Ammon's horn (tissue), 1 donor: Measurements from ENCODE around the gene FXYD1.
A peak's percentile ranks its signal among the peaks of the same experiment; 100 is the strongest.
"Not testable (repeated sequence)": the region's sequence is repeated elsewhere in the genome, so short reads cannot be mapped to it uniquely, and the experiment has no call there.

Source experiments
- DNase-seq: peaks from one replicate; pipeline ENCODE4 v3.0.0-alpha.2; 2016; ENCODE audit warnings: low spot score

The FXYD1 gene

DNA sequence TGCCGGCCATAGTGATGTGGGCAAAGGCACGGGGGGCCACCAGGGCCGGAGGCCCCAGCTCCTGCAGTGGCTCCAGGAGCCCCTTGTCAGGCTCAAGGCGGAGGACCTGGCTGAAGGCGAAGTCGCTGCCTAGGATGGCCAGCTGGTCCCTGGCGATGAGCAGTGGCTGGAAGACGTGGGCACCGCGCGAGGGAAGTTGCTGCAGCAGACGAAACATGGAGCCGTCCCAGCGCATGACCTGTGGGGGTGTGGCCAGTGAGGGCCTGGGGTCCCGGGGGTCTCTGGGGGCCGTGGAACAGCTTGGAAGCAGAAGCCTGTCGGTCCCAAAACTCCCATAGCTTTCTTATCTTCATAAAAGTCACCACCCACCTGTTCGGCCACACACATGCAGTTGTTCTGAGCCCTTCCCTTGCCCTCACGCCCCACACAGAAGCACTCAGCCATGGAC lies 13.3 kb upstream of the FXYD1 start:
- DNase-seq = no peak

DNA sequence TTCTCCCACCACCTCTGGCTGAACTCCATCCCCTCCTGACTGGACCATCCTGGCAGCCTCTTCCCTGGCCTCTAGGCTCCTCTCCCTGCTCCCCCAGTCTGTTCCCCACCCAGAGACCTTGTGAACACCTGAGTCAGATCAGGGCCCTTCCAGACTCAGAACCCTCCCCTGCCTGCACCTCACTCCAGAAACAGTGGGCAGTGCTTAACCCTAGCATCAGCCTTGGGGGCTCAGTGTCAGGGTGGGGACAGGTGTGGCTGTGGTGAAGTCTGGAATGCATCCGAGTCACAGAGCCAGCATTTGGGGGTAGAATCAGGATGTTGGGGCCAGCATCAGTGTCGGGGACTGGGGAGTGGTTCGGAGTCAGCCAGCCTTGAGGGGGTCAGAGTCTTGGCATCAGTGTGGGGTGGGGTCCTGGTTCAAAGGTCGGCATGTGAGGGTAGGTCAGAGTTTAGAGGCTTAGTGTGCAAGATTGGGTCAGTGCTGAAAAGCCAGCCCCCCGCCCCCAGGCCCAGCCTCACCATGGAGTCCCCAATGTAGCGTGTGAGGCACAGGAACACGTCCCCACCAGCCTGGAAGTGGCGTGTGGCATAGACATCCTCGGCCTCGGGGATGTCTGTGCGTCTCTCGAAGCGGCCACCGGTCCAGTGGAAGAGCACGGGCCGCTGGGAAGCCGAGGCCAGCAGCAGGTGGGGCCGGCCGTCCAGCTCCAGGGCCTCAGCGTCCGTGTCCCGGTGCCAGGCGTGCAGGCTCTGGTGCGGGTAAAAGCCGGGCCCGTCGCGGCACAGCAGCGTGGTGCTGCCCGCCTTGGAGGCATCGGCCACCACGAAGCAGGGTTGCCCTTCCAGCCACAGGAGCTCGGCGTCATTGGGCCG lies 12.6 kb upstream of the FXYD1 start:
- no peak for DNase-seq

DNA sequence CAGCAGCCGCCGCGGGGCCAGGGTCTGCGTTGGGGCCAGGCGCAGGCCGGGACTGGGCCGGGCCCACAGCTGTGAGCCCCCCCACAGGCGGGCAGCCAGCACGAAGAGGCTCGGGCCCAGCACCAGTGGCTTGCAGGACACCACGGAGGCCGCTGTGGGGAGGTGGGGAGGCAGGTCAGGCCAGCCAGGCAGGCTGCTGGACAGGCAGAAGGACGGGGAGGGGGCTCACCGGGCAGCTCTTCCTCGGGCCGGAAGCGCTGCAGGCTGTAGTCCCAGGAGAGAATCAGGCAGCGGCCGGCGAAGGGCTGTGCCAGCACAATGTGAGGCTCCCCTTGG lies 12.0 kb upstream of the FXYD1 start:
- peak; percentile 84 for DNase-seq

DNA sequence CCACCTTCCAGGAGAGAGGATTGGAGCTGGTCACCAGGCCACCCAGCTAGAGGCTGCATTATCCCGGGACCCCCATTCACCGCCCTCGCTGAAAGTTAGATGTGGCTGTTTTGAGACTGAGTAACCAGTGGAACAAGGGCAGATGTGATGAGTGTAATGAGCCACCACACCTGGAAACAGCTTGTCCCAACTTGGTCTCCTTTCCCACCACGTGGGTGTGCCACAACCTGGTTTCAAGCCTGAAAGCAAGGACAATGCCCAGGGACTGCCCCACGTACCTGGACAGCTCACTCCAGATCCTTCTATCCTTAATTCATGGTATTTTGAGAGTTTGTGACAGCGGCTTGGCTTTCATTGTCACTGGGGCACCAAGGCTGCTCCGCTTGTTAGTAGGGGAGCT lies 10.8 kb upstream of the FXYD1 start:
- no peak for DNase-seq

DNA sequence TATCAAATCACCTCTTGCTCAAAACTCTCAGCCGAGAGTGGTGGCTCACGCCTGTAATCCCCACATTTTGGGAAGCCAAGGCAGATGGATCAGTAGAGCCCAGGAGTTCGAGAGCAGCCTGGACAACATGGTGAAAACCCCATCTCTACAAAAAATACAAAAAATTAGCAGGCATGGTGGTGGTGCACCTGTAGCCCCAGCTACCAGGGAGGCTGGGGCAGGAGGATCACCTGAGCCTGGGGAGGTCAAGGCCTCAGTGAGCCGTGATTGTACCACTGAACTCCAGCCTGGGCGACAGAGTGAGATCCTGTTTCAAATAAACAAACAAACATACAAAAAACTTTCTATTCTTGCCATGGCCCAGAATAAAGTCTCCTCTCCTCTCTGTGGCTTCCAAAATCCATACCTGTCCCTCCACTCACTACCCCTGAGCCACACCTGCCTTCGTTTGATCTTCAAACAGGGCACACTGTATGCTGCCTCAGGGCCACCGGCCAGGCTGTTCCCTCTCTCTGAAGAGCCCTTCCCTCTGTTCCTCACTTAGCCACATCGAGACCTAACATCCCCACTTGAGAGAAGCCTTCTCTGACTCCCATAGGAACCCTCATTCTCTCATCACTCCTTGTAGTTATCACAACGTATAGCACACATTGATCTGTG lies 10.1 kb upstream of the FXYD1 start:
- no peak for DNase-seq

DNA sequence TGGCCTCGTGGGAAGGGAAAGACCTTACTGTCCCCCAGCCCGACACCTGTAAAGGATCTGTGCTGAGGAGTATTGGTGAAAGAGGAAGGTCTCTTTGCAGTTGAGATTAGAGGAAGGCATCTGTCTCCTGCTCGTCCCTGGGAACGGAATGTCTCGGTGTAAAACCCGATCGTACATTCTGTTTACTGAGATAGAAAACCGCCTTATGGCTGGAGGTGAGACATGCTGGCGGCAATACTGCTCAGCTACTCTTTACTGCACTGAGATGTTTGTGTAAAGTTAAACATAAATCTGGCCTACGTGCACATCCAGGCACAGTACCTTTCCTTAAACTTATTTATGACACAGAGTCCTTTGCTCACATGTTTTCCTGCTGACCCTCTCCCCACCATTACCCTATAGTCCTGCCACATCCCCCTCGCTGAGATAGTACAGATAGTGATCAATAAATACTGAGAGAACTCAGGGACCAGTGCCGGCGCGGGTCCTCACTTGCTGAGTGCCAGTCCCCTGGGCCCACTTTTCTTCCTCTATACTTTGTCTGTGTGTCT lies 8.8 kb upstream of the FXYD1 start:
- not testable (repeated sequence) for DNase-seq

DNA sequence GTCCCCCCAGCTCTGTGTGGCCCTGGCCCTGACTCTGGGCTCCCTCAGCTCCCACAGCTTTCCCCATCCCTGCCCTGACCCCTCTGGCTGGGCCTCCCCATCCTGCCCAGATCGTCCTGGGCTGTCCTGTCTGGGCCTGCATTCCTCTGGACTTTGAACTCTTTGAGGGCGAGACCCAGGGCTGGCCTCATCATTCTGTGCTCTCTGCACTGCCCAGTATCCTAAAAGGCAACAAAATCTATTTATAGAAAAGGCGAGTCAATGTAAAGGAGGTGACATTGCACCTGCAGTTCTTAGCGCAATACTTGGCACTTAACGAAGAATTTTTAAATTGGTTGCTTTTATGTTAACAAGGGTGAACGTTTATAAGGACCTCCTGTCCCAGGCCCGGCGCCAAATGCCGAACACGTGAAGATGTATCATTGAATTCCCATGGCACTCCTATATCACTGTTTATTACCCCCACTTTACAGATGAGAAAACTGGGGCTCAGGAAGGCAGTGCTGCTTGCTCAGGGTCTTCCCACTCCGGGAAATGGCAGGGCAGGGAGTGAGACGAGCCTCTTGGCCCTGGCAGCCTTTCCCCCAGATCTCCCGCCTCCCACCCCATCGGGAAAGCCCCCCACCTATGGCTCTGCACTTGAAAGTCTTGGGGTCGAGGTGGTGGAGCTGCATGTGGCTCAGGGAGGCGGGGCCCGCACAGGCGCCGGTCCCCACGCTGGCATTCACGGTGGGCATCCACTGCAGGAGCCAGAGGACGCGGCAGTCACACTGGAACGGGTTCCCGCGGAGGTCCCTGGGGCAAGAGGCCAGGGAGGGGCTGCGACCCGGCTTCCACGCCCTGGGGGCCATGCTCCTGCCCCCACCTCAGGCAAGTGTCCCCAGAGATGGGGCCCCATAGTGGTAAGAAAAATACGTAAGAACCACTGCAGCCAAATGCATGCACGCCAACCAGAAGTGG lies 7.6 kb upstream of the FXYD1 start:
- DNase-seq = no peak

DNA sequence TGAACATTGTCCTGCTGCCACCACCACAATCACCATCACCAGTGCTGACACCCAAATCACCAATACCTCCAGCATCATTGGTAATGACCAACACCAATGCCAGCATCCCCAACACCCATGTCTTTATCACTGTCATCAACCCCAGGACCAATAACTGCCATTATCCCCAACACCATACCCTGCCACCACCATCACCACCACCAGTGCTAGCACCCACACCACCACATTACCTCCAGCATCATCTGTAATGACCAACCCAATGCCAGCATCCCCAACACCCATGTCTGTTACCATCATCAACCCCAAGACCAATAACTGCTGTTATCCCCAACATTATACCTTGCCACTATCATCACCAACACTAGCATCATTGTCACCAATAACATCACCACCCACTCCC lies 6.4 kb upstream of the FXYD1 start:
- DNase-seq = no peak

DNA sequence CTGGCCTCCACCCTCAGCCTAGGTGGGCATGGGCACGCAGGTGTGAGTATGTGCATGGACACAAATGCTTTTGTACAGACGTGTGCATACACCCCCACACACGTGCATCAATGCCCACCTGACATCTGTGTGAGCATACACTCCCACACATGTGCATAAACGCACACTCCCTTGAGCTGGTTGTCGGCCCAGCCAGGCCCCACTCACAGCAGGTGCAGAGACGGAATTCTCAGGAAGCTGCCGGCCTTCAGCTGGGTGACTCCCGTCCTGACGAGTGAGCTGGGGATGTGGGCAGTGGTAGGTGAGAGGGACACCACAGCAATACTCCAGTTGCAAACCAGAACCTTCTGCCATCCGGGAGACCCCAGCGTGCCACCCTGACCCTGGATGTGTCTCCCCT lies 4.8 kb upstream of the FXYD1 start:
- DNase-seq = no peak

DNA sequence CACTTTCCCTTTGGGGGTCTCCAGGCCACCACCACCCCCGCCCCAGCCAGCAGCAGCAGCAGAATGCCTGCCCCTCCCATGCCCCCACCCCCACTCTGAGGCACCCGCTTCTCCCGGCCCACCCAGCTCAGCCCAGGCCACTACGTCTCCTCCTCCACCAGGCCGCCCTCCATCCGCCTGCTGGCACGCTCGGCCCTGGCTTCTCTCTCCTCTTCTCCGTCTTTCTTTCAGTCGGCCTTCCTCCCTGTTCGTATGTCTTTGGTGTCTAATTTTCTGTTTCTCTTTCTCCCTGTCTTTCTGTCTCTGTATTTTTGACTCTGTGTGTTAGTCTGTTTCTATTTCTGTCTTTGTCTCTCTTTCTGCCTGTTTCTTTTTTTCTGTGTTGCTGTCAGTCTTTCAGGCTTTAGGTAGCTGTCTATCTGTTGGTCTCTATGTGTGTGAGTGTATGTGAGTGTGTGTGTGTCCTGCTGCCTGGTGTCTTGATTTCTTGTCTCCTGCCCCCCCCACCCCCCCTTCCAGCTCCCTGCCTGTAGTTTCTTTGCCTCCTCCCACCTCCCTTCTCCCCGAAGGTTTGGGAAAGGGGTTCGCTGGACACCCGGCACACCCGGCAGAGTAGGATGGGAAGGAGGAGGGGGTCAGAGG lies 3.9 kb upstream of the FXYD1 start, which contains the start of gene LGI4:
LGI4 (minus strand) TSS at position 459 of the 642 bp plus-strand sequence; CDS start at position 80, 379 bp downstream.
- DNase-seq = peak; percentile 32

DNA sequence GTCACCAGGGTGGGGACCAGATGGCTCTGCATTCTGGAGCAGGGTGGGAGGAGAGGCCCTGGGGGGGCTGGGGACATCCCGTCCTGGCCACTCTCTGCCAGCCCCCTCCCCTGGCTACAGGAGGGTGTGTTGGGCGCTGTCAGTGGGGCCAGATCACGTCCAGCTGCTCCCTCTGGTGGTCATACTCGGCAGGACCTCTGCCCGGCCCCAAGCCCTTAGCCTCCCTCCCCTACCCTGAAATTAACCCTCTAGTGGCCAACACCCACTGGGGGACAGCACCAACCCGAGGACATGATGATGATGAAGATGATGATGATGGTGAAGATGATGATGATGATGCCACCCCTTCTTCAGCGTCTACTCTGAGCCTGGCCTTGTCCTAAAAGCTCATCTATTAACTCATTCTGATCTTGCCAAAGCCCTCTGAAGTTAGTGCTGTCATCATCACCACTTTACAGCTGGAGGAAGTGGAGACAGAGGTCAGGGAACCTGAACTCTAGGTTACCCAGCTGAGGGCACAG lies 3.2 kb upstream of the FXYD1 start:
- peak; percentile 91 for DNase-seq

DNA sequence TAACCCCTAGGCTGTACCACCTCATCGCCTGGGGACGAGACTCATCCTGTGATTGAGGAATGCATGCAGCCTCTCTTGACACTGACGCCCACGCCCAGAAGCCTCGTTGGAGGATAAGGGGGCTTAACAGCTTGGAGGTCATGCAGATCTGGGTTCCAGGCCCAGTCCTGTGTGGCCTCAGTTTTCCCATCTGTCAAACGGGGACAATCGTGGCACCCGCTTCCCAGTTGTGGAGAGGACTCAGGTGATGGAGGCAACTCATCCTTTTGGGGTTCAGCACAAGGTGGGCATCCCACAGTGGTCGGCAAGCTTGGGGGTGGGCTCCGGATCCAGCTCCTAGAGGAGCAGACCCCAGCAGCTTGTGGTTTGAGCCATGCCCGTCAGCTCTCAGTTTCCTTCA lies 2.4 kb upstream of the FXYD1 start:
- no peak for DNase-seq

DNA sequence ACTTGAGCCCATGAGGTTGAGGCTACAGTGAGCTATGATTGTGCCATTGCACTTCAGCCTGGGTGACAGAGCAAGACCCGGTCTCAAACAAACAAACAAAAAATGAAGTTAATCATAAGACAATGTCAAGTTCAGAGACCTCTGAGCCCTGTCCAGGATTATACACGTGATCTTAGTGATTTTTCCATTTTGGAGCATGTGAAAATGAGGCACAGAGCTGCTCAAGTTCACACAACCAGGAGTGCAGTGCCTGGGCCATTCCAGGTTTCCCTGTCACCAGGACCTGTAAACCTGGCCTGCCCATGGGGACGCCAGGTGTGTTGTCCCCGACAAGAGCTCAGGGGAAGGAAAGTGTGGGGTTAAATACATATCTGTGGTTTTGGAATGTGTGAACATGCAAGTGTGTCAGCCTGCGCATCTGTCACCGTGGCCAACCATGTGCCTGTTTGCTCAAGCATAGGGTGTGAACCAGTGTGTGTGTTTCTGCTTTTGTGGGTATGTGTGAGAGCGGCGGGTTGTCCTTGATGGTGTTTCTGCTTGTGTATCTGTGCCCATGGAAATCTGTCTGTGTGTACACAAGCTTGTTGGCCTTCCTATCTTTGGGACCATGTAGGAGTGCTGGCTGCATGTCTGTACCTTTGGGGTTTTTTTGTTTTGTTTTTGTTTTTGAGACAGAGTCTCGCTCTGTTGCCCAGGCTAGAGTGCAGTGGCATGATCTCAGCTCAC lies 1.5 kb upstream of the FXYD1 start:
- no peak for DNase-seq

DNA sequence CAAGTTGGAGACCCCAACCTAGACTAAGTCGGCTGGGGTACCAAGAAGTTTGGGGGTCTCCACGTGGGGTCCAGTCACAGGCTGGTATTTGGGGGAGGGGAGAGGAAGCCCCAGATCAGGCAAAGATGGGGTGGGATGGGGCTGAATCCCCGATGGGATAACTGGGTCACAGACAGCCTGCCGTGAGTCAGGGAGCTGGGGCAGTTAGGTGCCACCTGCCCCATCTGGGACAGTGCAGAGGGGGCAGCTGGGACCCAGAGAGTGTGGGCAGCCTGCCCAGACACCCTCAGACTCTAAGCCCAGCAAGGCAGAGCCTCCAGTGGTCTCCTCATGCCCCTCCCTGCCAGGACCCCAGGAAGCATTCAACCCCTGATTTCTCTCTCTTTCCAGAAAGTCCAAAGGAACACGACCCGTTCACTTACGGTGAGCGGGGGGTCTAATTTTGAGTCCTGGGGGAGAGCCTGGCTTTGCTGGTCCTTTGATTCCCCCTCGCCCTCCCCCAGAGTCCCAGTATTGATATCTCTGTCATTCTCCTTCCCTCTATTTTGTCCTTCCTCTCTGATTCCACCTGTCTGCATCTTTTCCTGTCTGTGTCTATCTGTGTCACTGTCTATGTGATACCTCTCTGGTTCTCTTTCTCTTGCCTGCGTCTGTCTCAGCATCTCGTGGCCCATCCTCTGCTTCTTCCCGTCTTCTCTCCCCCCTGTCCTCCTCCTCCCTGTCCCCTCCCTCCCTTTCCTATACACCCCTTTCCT lies 1.8 kb downstream of the FXYD1 start:
- DNase-seq = no peak

DNA sequence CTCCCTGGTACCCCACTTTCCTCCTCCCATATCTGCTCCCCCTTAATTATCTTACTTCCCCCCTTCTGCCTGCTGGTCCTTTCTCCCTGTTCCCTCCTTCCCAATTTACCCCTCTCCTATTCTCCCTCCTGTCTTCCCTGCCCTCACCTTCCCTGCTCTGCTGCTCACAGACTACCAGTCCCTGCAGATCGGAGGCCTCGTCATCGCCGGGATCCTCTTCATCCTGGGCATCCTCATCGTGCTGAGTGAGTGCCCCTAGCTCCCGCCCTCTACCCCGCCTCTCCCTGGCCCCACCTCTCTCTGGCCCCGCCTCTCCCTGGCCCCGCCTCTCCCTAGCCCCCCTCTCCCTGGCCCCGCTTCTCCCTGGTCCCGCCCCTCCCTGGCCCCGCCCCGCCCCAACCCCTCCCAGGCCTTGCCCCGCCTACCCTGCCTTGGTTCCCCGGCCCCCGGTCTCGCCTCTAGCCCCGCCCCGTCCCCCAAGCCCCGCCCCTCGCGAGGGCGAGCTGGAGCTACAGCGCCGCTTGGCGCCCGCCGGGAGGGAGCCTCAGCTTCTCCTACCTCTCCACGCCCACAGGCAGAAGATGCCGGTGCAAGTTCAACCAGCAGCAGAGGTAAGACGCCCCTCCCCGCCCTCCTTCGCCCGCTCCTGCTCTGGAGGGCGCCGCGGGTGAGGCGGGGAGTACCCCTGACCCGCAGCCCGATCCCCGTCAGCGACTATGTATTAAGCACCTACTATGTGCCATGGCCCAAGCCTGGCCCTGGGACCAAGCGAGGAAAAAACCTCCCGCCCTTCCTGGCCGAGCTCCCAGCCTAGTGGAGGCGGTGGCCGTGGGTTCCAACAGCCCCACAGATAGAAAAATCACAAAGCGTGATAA lies 2.6 kb downstream of the FXYD1 start:
- DNase-seq = peak; percentile 96

DNA sequence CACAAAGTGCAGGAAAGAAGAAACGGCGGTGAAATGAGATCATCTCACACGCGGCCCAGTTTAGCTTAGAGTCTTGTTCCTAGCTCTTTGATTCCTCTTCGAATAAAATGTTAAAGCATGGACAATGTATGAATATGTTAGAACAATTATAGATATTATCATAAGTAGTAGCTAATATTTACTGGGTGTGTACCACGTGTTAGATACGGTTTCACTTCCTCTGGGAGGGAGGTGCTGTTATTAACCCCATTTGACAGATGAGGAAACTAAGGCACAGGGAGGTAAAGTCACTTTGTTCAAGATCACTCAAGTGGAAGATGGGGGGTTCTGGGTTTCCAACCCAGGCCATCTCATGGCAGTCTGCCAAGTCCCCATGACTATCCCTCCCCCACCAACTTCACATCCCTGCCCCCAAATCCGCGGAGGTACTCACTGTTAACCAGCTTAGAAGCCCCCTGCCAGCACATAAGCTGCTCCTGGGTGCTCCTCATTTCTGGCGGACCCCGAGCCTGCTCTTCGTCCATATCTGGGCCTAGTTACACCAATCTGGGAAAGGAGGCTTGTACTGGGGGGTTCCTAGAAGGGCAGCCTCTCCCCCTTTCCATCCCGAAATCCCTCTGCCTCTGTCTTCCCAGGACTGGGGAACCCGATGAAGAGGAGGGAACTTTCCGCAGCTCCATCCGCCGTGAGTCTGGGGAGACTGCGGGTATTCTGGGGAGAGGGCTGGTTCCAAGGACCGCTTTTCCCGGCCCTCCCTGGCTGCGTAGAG lies 3.4 kb downstream of the FXYD1 start:
- no peak for DNase-seq

DNA sequence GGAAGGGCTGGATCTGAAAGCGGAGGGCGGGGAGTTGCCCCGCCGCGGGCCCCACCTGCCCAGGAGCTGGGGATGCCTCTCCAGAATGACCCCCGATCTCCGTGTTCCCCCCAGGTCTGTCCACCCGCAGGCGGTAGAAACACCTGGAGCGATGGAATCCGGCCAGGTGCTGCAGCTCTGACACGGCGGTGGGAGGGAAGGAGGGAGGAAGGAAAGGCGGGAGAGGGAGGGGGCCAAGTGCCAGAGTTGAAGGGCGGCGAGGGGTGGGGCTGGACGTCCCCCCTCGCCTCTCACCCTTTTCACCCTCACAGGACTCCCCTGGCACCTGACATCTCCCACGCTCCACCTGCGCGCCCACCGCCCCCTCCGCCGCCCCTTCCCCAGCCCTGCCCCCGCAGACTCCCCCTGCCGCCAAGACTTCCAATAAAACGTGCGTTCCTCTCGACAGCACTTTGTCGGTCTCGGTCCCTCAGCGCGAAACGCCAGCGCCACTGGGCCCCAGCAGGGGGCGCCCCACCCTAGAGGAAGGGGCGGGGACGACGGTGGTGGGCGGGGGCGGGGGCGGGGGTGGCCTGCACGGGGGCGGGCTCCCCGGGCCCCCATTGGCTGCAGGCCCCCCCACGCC lies 4.1 kb downstream of the FXYD1 start:
- DNase-seq = no peak
